Breast epithelium (tissue), 3 donors: ENCODE data around the gene CD164.

Source experiments
- POLR2A ChIP-seq: fragments of 450-650 bp; IDR thresholded peaks from one replicate; pipeline ENCODE4 v1.6.1; 2016; ENCODE audit warnings: antibody characterized with exemption, mild to moderate bottlenecking, moderate library complexity
- TF ChIP-seq, protein P1 (sequence below), 3 donors: fragments of 450-650 bp; IDR thresholded peaks; one replicate each; pipeline ENCODE4 v1.5.1; 2016 to 2017; ENCODE audit warnings: antibody characterized with exemption in 3 of 3, mild to moderate bottlenecking in 3 of 3, moderate library complexity in 3 of 3

GRCh38 chr6:109360791-109361190 is 21.5 kb downstream of the CD164 start:
- no peak for TF ChIP-seq POLR2A
- TF ChIP-seq, protein P1, sequence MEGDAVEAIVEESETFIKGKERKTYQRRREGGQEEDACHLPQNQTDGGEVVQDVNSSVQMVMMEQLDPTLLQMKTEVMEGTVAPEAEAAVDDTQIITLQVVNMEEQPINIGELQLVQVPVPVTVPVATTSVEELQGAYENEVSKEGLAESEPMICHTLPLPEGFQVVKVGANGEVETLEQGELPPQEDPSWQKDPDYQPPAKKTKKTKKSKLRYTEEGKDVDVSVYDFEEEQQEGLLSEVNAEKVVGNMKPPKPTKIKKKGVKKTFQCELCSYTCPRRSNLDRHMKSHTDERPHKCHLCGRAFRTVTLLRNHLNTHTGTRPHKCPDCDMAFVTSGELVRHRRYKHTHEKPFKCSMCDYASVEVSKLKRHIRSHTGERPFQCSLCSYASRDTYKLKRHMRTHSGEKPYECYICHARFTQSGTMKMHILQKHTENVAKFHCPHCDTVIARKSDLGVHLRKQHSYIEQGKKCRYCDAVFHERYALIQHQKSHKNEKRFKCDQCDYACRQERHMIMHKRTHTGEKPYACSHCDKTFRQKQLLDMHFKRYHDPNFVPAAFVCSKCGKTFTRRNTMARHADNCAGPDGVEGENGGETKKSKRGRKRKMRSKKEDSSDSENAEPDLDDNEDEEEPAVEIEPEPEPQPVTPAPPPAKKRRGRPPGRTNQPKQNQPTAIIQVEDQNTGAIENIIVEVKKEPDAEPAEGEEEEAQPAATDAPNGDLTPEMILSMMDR (IDR thresholded peaks at IDR 0.05), result no peak
